Sigmoid colon (tissue), 4 donors: ENCODE results near the gene MIPEP.

Source experiments
- POLR2A ChIP-seq, 2 donors: fragments of 450-650 bp; IDR thresholded peaks; one replicate each; pipeline ENCODE4 v1.6.1; 2016; ENCODE audit warnings: antibody characterized with exemption in 2 of 2, mild to moderate bottlenecking in 2 of 2, moderate library complexity in 2 of 2
- POLR2AphosphoS5 ChIP-seq, 4 donors: sonication (generic); formaldehyde crosslinking; IDR thresholded peaks; one replicate each; pipeline ENCODE4 v1.6.1; 2017; ENCODE audit warnings: antibody characterized with exemption in 4 of 4
- TF ChIP-seq, protein P1 (sequence below), 4 experiments: fragments of 450-650 bp in 3 of 4; fragments of 200-600 bp in 1 of 4; IDR thresholded peaks; one replicate each; pipeline ENCODE4 v1.5.1; 2016 to 2019; ENCODE audit warnings: antibody characterized with exemption in 4 of 4, mild to moderate bottlenecking in 3 of 4, moderate library complexity in 2 of 4

DNA sequence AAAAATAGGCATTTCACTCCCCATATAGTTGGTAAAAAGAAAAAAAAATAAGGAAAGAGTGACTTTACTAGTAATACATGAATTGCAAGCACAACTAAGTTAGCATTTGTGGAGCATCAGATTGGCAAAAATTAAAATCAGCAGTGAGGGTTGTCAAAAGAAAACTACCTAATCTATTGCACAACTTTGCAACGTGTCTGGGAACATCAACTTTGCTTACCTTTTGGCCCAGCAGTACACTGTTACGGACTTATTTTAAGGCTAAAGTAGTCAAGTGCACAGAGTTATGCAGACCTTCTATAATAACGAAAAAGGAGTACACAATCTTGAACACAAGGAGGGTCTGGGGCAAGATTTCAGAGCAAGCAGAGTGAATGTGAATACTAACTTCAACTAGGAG lies 102.6 kb downstream of the MIPEP start:
- TF ChIP-seq, protein P1, sequence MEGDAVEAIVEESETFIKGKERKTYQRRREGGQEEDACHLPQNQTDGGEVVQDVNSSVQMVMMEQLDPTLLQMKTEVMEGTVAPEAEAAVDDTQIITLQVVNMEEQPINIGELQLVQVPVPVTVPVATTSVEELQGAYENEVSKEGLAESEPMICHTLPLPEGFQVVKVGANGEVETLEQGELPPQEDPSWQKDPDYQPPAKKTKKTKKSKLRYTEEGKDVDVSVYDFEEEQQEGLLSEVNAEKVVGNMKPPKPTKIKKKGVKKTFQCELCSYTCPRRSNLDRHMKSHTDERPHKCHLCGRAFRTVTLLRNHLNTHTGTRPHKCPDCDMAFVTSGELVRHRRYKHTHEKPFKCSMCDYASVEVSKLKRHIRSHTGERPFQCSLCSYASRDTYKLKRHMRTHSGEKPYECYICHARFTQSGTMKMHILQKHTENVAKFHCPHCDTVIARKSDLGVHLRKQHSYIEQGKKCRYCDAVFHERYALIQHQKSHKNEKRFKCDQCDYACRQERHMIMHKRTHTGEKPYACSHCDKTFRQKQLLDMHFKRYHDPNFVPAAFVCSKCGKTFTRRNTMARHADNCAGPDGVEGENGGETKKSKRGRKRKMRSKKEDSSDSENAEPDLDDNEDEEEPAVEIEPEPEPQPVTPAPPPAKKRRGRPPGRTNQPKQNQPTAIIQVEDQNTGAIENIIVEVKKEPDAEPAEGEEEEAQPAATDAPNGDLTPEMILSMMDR (IDR thresholded peaks at IDR 0.05) = no peak
- TF ChIP-seq POLR2AphosphoS5 (IDR thresholded peaks at IDR 0.05) (no peak), POLR2A (IDR thresholded peaks at IDR 0.05) (no peak)
